ENCODE data around the gene CACNA2D3.

- TF ChIP-seq CTCF (IDR thresholded peaks at IDR 0.05; ENCODE audit: insufficient read depth, low read depth, low read length), result no peak
- TF ChIP-seq EZH2 (IDR thresholded peaks at IDR 0.05; ENCODE audit: insufficient read depth, low read length), result no peak
Observed at GRCh38 chr3:54906763-54907162, 784.4 kb downstream of the CACNA2D3 start.
